ENCODE measurements around the gene NOG.

NOG gene

GRCh38 chr17:56548661-56549060, 44.8 kb upstream of the NOG start:
- H3K4me2 ChIP-seq (ENCODE audit: insufficient read depth, low read length), result no peak overlapping the region
- DNase-seq (no peak), ATAC-seq (ENCODE audit: insufficient read depth, low read depth) (no peak)
- no peaks in the 10 kb centered on the region for H3K36me3 ChIP-seq (ENCODE audit: insufficient read depth, low read length)
- no peaks in the 10 kb centered on the region for H4K20me1 ChIP-seq (ENCODE audit: insufficient read depth, low read length)
- no peaks in the 10 kb centered on the region for H3K4me1 ChIP-seq (ENCODE audit: insufficient read depth, low read length)
- no peak overlapping the region for H3K27ac ChIP-seq (ENCODE audit: low read length)
- H3K9me3 ChIP-seq (ENCODE audit: insufficient read depth, low read length, severe bottlenecking), result peaks cover 3% of the 10 kb centered on the region
- no peak for TF ChIP-seq EZH2 (IDR thresholded peaks at IDR 0.05; ENCODE audit: borderline replicate concordance, low read depth, low read length, severe bottlenecking)
- no peak for TF ChIP-seq CTCF (IDR thresholded peaks at IDR 0.05; ENCODE audit: borderline replicate concordance, extremely low read depth, low read length, poor library complexity, severe bottlenecking)
- no peak overlapping the region for H3K4me3 ChIP-seq (ENCODE audit: low read depth in 1 of 2, low read length in 2 of 2)
- no peaks in the 10 kb centered on the region for H3K27me3 ChIP-seq (ENCODE audit: insufficient read depth, low read length, poor library complexity)
- H2AFZ ChIP-seq (ENCODE audit: low read depth, low read length), result no peak overlapping the region
- H3K79me2 ChIP-seq (ENCODE audit: insufficient read depth, low read length), result no peaks in the 10 kb centered on the region
- no peak overlapping the region for H3K9ac ChIP-seq (ENCODE audit: low read depth, low read length)

GRCh38 chr17:56549501-56549900, 44.0 kb upstream of the NOG start:
- ATAC-seq (ENCODE audit: insufficient read depth, low read depth), result no peak
- H3K4me1 ChIP-seq (ENCODE audit: insufficient read depth, low read length), result no peaks in the 10 kb centered on the region
- no peaks in the 10 kb centered on the region for H3K36me3 ChIP-seq (ENCODE audit: insufficient read depth, low read length)
- no peaks in the 10 kb centered on the region for H4K20me1 ChIP-seq (ENCODE audit: insufficient read depth, low read length)
- peaks cover 3% of the 10 kb centered on the region for H3K9me3 ChIP-seq (ENCODE audit: insufficient read depth, low read length, severe bottlenecking)
- no peaks in the 10 kb centered on the region for H3K79me2 ChIP-seq (ENCODE audit: insufficient read depth, low read length)
- H3K9ac ChIP-seq (ENCODE audit: low read depth, low read length), result no peak overlapping the region
- H3K4me2 ChIP-seq (ENCODE audit: insufficient read depth, low read length), result no peak overlapping the region
- H3K27ac ChIP-seq (ENCODE audit: low read length), result no peak overlapping the region
- no peak for DNase-seq
- no peaks in the 10 kb centered on the region for H3K27me3 ChIP-seq (ENCODE audit: insufficient read depth, low read length, poor library complexity)
- TF ChIP-seq CTCF (IDR thresholded peaks at IDR 0.05; ENCODE audit: borderline replicate concordance, extremely low read depth, low read length, poor library complexity, severe bottlenecking), result no peak
- TF ChIP-seq EZH2 (IDR thresholded peaks at IDR 0.05; ENCODE audit: borderline replicate concordance, low read depth, low read length, severe bottlenecking), result no peak
- H2AFZ ChIP-seq (ENCODE audit: low read depth, low read length), result no peak overlapping the region
- no peak overlapping the region for H3K4me3 ChIP-seq (ENCODE audit: low read depth in 1 of 2, low read length in 2 of 2)

GRCh38 chr17:56557682-56558081, 35.8 kb upstream of the NOG start:
- ATAC-seq (ENCODE audit: insufficient read depth, low read depth) (no peak), DNase-seq (no peak)
- H3K36me3 ChIP-seq (ENCODE audit: insufficient read depth, low read length), result no peaks in the 10 kb centered on the region
- no peak overlapping the region for H2AFZ ChIP-seq (ENCODE audit: low read depth, low read length)
- no peak overlapping the region for H3K4me3 ChIP-seq (ENCODE audit: low read depth in 1 of 2, low read length in 2 of 2)
- no peak overlapping the region for H3K4me2 ChIP-seq (ENCODE audit: insufficient read depth, low read length)
- no peaks in the 10 kb centered on the region for H3K4me1 ChIP-seq (ENCODE audit: insufficient read depth, low read length)
- H4K20me1 ChIP-seq (ENCODE audit: insufficient read depth, low read length), result no peaks in the 10 kb centered on the region
- TF ChIP-seq EZH2 (IDR thresholded peaks at IDR 0.05; ENCODE audit: borderline replicate concordance, low read depth, low read length, severe bottlenecking) (no peak), CTCF (IDR thresholded peaks at IDR 0.05; ENCODE audit: borderline replicate concordance, extremely low read depth, low read length, poor library complexity, severe bottlenecking) (no peak)
- H3K27me3 ChIP-seq (ENCODE audit: insufficient read depth, low read length, poor library complexity), result no peaks in the 10 kb centered on the region
- no peak overlapping the region for H3K9ac ChIP-seq (ENCODE audit: low read depth, low read length)
- H3K27ac ChIP-seq (ENCODE audit: low read length), result no peak overlapping the region
- peaks cover 8% of the 10 kb centered on the region for H3K9me3 ChIP-seq (ENCODE audit: insufficient read depth, low read length, severe bottlenecking)
- no peaks in the 10 kb centered on the region for H3K79me2 ChIP-seq (ENCODE audit: insufficient read depth, low read length)

GRCh38 chr17:56558088-56558487, 35.4 kb upstream of the NOG start:
- Histone ChIP-seq H3K27ac (ENCODE audit: low read length) (no peak overlapping the region), H3K4me1 (ENCODE audit: insufficient read depth, low read length) (no peaks in the 10 kb centered on the region), H3K4me2 (ENCODE audit: insufficient read depth, low read length) (no peak overlapping the region), H3K27me3 (ENCODE audit: insufficient read depth, low read length, poor library complexity) (no peaks in the 10 kb centered on the region), H3K9me3 (ENCODE audit: insufficient read depth, low read length, severe bottlenecking) (peaks cover 8% of the 10 kb centered on the region), H2AFZ (ENCODE audit: low read depth, low read length) (no peak overlapping the region), H3K4me3 (ENCODE audit: low read depth in 1 of 2, low read length in 2 of 2) (no peak overlapping the region), H3K36me3 (ENCODE audit: insufficient read depth, low read length) (no peaks in the 10 kb centered on the region), H3K79me2 (ENCODE audit: insufficient read depth, low read length) (no peaks in the 10 kb centered on the region), H4K20me1 (ENCODE audit: insufficient read depth, low read length) (no peaks in the 10 kb centered on the region), H3K9ac (ENCODE audit: low read depth, low read length) (no peak overlapping the region)
- DNase-seq (no peak), ATAC-seq (ENCODE audit: insufficient read depth, low read depth) (no peak)
- TF ChIP-seq CTCF (IDR thresholded peaks at IDR 0.05; ENCODE audit: borderline replicate concordance, extremely low read depth, low read length, poor library complexity, severe bottlenecking) (no peak), EZH2 (IDR thresholded peaks at IDR 0.05; ENCODE audit: borderline replicate concordance, low read depth, low read length, severe bottlenecking) (no peak)
